ENCODE measurements around the gene RARRES2. TPM values are rescaled to one million over a fixed set of nuclear protein-coding genes. Genes with fewer than 3 reads are reported as not detected.

The RARRES2 gene
- total RNA-seq, 1 experiment from 2014 or later, result 60.9 TPM

GRCh38 chr7:150365194-150365593 lies 23.8 kb upstream of the RARRES2 start:
- Histone ChIP-seq H2AK5ac (ENCODE audit: insufficient read length, low read length) (no peak overlapping the region), H2BK15ac (ENCODE audit: low read depth, low read length) (no peak overlapping the region), H2BK12ac (ENCODE audit: insufficient read length, low read depth, low read length) (no peak overlapping the region), H3K4me1 (ENCODE audit: insufficient read depth, low read length) (0 out of 2 replicates have a peak, but pooled peaks cover 3% of the 10 kb centered on the region), H2AFZ (ENCODE audit: low read length) (no peak overlapping the region), H3K56ac (ENCODE audit: insufficient read length, low read depth, low read length) (no peak overlapping the region), H3K79me1 (ENCODE audit: insufficient read depth, low read depth, low read length, poor library complexity, severe bottlenecking) (peaks cover 2% of the 10 kb centered on the region), H3K23me2 (ENCODE audit: insufficient read length, low read depth, low read length, poor library complexity, severe bottlenecking) (peaks cover 15% of the 10 kb centered on the region), H3K9ac (ENCODE audit: extremely low read depth, insufficient read length, low read length) (no peak overlapping the region), H3K4ac (ENCODE audit: low read depth, low read length) (no peak overlapping the region), H3K18ac (ENCODE audit: insufficient read length, low read depth, low read length) (no peak overlapping the region), H4K91ac (ENCODE audit: insufficient read length, low read depth, low read length) (no peak overlapping the region), H3K27ac (ENCODE audit: insufficient read length, low read depth, low read length) (no peak overlapping the region), H4K8ac (replicated peaks; ENCODE audit: insufficient read length, low read depth, low read length) (no peak overlapping the region), H3K23ac (ENCODE audit: insufficient read length, low read depth, low read length) (no peak overlapping the region), H3K9me3 (ENCODE audit: control insufficient read depth, low read depth, low read length) (no peaks in the 10 kb centered on the region), H4K20me1 (ENCODE audit: control insufficient read depth, insufficient read depth, insufficient read length) (no peaks in the 10 kb centered on the region), H2BK5ac (ENCODE audit: insufficient read length, low read length) (no peak overlapping the region), H3K14ac (ENCODE audit: insufficient read depth, low read length) (no peak overlapping the region), H2BK20ac (ENCODE audit: low read depth, low read length, poor library complexity, severe bottlenecking) (no peak overlapping the region), H3T11ph (ENCODE audit: low read length) (no peak overlapping the region), H3K79me2 (ENCODE audit: insufficient read depth, low read length) (peaks cover 8% of the 10 kb centered on the region; the same call in 1 of the 2 replicates), H2BK120ac (ENCODE audit: low read depth, low read length, poor library complexity, severe bottlenecking) (no peak overlapping the region), H3K4me2 (ENCODE audit: insufficient read depth, insufficient read length, low read length) (no peak overlapping the region), H3K27me3 (ENCODE audit: insufficient read depth, low read length) (no peaks in the 10 kb centered on the region), H4K5ac (ENCODE audit: insufficient read length, low read depth, low read length) (no peak overlapping the region)
- Mint-ChIP-seq H3K9me3 (no peaks in the 10 kb centered on the region; a peak in 2 of 5 replicates), H3K27me3 (ENCODE audit: low read depth) (peaks cover 1% of the 10 kb centered on the region), H3K4me3 (no peak overlapping the region), H3K36me3 (ENCODE audit: insufficient read depth in 1 of 3, low read depth in 3 of 3) (peaks cover 0 to 11% (median 5%) of the 10 kb centered on the region in 3 experiments; a peak in 4 of 7 replicates), H3K4me1 (peaks cover 50 to 53% of the 10 kb centered on the region in 2 experiments), H3K27ac (peak overlapping the region in 1 of 3 experiments; percentile 10; a peak in 1 of 7 replicates)
- WGBS (ENCODE audit: extremely low coverage, insufficient read length, low lambda C conversion rate), result no CpG with 5 or more reads among the region's 10 CpGs
- no peak for DNase-seq
- TF ChIP-seq CTCF (conservative IDR thresholded peaks at IDR 0.05), result no peak
